GM18907 (cell line): ENCODE measurements around the gene TOB2.

Experiments used
- ATAC-seq: cut with Tn5 transposase; IDR thresholded peaks from one replicate; pipeline ENCODE4 v1.9.1; 2021; ENCODE audit warnings: mild to moderate bottlenecking, moderate library complexity; ENCODE audit not compliant: unreplicated experiment

The TOB2 gene

GRCh38 chr22:41395531-41396240 is 50.9 kb downstream of the TOB2 start:
- no peak for ATAC-seq

GRCh38 chr22:41394012-41394356 is 52.6 kb downstream of the TOB2 start:
- no peak for ATAC-seq

GRCh38 chr22:41387341-41387740 is 59.3 kb downstream of the TOB2 start:
- ATAC-seq = no peak

- ATAC-seq = no peak
These were observed 62.5 kb downstream of the TOB2 start for GRCh38 chr22:41384128-41384527.
